Measurements from ENCODE around the gene SLC9A8.

DNA sequence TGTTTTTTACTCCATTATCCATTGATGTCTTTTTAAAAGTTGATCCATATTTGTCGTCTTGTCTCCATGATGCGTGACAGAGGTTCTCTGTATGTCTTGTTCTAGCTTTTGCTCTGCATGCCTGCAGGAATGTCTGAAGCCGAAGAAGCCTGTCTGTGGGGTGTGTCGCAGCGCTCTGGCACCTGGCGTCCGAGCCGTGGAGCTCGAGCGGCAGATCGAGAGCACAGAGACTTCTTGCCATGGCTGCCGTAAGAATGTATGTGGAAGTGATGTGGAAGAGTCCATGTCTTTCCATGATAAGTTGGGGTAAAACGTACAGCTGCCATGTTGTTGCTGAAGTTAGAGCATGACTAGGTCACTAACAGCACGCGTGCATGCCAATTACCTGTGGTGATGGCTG is 128.8 kb downstream of the SLC9A8 start:
- TF ChIP-seq ZNF565 (CRISPR knock-in tag; conservative IDR thresholded peaks at IDR 0.05; ENCODE audit: low read depth): no peak
- no peak for TF ChIP-seq RARB (CRISPR knock-in tag; IDR thresholded peaks at IDR 0.05)
- TF ChIP-seq ZFP3 (CRISPR knock-in tag; IDR thresholded peaks at IDR 0.05): no peak
- TF ChIP-seq PATZ1 (CRISPR knock-in tag; IDR thresholded peaks at IDR 0.05; ENCODE audit: borderline replicate concordance): no peak
- TF ChIP-seq ESRRG (CRISPR knock-in tag; IDR thresholded peaks at IDR 0.05): no peak
- no peak for TF ChIP-seq PPARA (CRISPR knock-in tag; IDR thresholded peaks at IDR 0.05; ENCODE audit: borderline replicate concordance)

All from SK-N-SH treated with all-trans-retinoic acid at 6 μM for 48 hours (cell line).